GM12875 (cell line): ENCODE data around the gene TRIM42.

Experiments used
- H3K4me3 ChIP-seq: one replicate; pipeline ENCODE4 v1.5.1; 2011; ENCODE audit warnings: low read depth, low read length, control low read depth
- TF ChIP-seq, protein P1 (sequence below): IDR thresholded peaks from 2 replicates; pipeline ENCODE4 v1.5.1; 2011; ENCODE audit warnings: low read depth, mild to moderate bottlenecking, control low read depth, inconsistent platforms, low read length, moderate library complexity, borderline replicate concordance; ENCODE audit not compliant: insufficient read depth

The TRIM42 gene

GRCh38 chr3:140677764-140678163 is at the start of gene TRIM42:
Gene TRIM42 (plus strand): TSS chr3:140678064. CDS start chr3:140678230, 166 bp downstream.
- H3K4me3 ChIP-seq: no peak within 1 kb of the TSS
- TF ChIP-seq, protein P1, sequence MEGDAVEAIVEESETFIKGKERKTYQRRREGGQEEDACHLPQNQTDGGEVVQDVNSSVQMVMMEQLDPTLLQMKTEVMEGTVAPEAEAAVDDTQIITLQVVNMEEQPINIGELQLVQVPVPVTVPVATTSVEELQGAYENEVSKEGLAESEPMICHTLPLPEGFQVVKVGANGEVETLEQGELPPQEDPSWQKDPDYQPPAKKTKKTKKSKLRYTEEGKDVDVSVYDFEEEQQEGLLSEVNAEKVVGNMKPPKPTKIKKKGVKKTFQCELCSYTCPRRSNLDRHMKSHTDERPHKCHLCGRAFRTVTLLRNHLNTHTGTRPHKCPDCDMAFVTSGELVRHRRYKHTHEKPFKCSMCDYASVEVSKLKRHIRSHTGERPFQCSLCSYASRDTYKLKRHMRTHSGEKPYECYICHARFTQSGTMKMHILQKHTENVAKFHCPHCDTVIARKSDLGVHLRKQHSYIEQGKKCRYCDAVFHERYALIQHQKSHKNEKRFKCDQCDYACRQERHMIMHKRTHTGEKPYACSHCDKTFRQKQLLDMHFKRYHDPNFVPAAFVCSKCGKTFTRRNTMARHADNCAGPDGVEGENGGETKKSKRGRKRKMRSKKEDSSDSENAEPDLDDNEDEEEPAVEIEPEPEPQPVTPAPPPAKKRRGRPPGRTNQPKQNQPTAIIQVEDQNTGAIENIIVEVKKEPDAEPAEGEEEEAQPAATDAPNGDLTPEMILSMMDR: no peak

- H3K4me3 ChIP-seq: no peak overlapping the region
- TF ChIP-seq, protein P1: no peak
Observed at GRCh38 chr3:140628606-140629005, 49.3 kb upstream of the TRIM42 start.

DNA sequence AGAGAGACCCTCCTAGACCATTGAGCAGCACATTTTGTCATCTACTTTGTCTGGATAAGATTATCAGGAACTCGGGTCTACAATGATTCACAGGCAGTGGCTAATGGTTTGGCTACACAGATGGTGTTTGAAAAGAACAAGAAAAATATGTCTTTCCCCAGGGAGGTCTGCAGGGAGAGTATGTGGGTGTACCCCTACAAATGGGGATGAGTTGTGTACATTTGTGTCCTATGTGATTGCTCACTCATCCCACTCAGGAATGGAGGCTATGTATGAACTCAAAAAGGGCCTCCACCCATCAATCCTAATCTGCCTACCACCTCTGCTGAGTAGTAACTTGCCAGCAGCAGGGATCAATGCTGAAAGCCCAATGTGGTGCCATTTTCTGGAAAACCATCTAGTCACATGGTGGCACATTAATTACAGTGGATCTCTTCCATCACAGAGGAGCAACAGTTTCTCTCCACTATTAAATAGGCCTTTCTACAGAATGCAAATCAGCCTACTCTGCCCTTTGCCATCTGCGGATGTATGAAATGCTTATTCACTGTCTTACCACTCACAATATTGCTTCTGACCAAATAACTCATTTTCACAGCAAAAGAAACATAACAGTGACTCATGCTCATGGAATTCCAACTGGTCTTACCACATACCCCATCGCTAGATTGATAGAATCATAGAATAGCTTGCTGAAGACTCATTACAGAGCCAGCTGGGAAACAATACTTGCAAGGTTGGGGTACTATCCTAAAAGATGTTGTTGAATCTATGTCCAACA is 48.3 kb upstream of the TRIM42 start:
- TF ChIP-seq, protein P1: no peak
- H3K4me3 ChIP-seq: no peak overlapping the region

GRCh38 chr3:140630366-140630765 is 47.5 kb upstream of the TRIM42 start:
- TF ChIP-seq, protein P1: no peak
- no peak overlapping the region for H3K4me3 ChIP-seq

DNA sequence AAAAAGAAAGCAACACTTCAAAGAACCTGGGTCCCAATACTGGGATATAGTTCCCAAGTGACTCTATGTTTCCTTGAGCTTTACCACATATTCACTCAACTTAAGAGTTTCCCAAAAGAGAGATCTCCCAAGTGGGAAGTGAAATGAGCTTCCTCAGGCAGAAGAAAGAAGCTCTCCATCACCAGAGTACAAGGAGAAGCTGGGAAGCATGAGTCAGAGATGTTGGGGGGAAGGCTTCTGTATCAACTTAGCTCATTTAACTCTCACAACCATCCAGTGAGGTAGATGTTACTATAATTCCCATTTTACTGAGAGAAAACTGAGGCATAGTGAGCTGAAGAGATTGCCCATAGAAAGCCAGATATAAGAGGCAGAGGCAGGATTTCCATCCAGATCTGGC is 47.0 kb upstream of the TRIM42 start:
- no peak overlapping the region for H3K4me3 ChIP-seq
- TF ChIP-seq, protein P1: no peak

GRCh38 chr3:140635276-140635675 is 42.6 kb upstream of the TRIM42 start:
- TF ChIP-seq, protein P1: no peak
- no peak overlapping the region for H3K4me3 ChIP-seq
